Measurements from ENCODE around the gene DDX3X. TPM values are rescaled to one million over a fixed set of nuclear protein-coding genes. Genes with fewer than 3 reads are reported as not detected.
"Not testable (repeated sequence)": the region's sequence is repeated elsewhere in the genome, so short reads cannot be mapped to it uniquely, and the experiment has no call there.

Gene DDX3X
- total RNA-seq, 3 donors from 2014 or later, result 460 to 635 (median 497) TPM

DNA sequence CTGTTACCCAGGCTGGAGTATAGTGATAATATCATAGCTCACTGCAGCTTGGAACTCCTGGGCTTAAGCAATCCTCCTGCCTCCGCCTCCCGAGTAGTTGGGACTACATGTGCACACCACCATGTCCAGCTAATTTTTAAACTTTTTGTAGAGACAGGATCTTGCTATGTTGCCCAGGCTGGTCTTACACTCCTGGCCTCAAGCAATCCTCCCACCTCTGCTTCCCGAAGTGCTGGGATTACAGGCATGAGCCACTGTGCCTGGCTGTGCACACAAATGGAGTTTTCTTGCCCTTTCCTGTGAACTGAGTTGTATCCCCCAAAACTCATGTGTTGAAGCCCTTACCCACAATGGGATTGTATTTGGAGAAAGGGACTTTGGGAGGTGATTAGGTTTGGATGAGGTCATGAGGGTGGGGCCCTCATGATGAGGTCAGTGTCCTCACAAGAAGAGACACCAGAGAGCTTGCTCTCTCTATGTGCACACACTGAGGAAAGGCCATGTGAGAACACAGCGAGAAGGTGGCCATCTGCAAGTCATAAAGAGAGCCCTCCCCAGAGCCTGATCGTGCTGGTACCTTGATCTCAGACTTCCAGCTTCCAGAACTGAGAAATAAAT is 40.1 kb downstream of the DDX3X start:
- Mint-ChIP-seq H3K27me3 (ENCODE audit: low read depth) (no peaks in the 10 kb centered on the region), H3K4me3 (no peak overlapping the region), H3K9me3 (no peaks in the 10 kb centered on the region), H3K36me3 (ENCODE audit: insufficient read depth) (no peaks in the 10 kb centered on the region), H3K4me1 (ENCODE audit: low read depth) (peaks cover 4% of the 10 kb centered on the region)
- no peak for ATAC-seq
- no peak for DNase-seq

DNA sequence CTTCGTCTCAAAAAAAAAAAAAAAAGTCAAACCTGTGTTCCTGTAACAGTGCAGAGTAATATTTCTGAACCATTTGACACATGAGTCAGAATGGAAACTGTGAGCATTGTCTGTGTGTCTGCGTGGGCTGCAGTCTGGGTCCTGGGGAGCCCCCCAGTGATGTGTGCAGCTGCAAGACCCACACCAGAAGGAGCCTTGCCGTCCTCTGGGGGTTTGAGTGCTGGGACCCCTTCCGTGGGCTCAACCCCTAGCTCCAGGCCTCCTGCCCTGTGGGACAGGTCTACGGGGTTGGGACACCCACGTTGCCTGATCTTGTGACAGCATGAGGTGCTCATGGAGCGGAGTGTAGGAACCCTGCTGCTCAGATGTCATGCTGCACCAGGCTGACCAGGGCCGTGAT is 43.7 kb downstream of the DDX3X start:
- DNase-seq (peak; percentile 20), ATAC-seq (peak; percentile 83 to 93)
- Mint-ChIP-seq H3K9me3 (no peaks in the 10 kb centered on the region), H3K4me3 (no peak overlapping the region), H3K4me1 (ENCODE audit: low read depth) (peaks cover 5% of the 10 kb centered on the region), H3K36me3 (ENCODE audit: insufficient read depth) (no peaks in the 10 kb centered on the region), H3K27me3 (ENCODE audit: low read depth) (no peaks in the 10 kb centered on the region)

DNA sequence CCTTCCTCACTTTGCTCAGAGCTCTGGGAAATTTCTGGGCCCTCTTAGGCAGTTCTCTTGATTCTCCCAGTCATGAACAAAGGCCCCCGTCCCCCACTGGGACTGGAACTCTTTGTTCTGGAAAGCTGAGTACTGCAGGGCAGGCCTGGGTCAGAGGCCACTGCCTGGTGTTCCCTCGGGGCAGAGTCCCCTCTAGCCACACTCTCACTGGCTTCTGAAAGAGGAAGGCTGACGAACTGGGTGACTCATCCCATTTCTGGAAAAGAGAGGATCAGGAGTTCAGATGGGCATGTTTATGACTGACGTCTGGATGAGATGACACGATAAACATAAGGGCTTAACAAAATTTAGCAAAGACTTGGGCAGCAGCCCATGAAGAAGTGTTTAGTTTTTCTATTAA is 47.7 kb downstream of the DDX3X start:
- no peak overlapping the region for H3K4me3 Mint-ChIP-seq
- no peaks in the 10 kb centered on the region for H3K36me3 Mint-ChIP-seq (ENCODE audit: insufficient read depth)
- no peaks in the 10 kb centered on the region for H3K9me3 Mint-ChIP-seq
- peaks cover 19% of the 10 kb centered on the region for H3K4me1 Mint-ChIP-seq (ENCODE audit: low read depth)
- DNase-seq (no peak), ATAC-seq (no peak)
- no peaks in the 10 kb centered on the region for H3K27me3 Mint-ChIP-seq (ENCODE audit: low read depth)

DNA sequence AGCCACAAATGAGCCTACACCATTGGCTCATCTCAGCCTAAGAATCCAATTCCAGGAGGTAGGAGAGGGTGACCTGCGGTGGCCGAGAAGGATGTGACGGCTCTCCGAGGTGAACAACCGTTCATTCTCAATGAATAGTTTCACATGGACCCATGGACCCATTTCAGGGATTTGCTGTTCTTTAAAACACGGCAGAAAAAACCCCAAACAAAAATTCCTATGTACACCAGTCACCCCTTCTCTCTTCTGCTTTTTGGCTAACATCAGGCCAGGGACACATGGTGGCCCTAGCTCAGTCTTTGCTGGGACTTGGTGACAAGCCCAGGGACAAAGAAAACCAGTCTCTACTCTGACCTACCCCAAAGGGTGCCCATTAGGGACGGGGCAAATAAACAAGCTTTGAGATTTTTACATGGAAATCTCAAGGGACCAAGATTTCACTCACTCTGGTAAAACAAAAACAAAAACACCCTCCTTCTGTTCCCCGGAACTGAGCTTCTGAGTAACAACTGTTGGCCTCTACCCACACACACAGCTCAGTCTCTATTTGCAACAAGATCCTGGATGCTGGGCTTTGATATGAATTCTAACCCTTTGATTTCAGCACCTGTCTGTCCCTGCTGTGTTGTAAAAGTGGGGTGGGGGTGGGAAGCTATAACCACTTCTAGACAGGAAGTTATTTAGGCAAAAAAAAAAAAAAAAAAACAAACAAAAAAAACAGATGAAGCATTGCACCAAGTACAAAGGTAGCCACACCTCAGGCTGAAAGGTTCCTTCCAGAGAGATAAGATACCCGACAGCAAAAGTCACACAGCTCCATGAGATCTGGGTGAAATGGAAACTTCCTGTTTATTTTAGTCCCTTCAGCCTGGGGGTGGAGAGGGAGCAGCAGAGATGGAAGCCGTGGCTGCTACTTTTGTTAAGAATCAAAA is 49.0 kb downstream of the DDX3X start:
- Mint-ChIP-seq H3K27me3 (ENCODE audit: low read depth) (no peaks in the 10 kb centered on the region), H3K9me3 (no peaks in the 10 kb centered on the region), H3K4me3 (peak overlapping the region; percentile 62), H3K4me1 (ENCODE audit: low read depth) (peaks cover 15% of the 10 kb centered on the region), H3K36me3 (ENCODE audit: insufficient read depth) (no peaks in the 10 kb centered on the region)
- no peak for DNase-seq
- ATAC-seq, result peak; percentile 65 to 75

DNA sequence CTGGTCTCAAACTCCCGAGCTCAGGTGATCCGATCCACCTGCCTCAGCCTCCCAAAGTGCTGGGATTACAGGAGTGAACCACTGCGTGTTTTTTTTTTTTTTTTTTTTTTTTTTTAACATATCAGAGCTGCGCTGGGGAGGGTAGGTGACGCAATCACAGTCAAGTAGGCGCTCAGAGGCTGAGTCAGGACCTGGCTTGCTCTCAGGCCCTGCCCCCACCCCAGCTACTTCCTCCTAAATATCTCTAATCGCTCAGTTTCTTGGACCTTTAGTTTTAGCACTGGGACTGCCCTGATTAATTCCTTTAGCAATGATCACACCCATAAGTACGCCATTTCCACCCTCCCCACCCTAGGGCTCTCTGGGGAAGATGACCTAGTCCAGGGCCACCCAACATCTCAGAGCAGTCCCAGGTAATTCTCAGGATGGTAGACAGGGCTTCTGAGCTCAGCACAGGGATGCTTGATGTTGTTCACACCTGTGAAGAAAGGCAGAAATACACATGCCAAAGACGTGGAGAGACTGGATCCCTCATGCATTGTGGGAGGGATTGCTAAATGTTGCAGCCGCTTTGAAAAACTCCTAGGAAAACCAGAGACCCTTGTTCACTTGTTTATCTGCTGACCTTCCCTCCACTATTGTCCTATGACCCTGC is 50.2 kb downstream of the DDX3X start:
- Mint-ChIP-seq H3K4me3 (no peak overlapping the region), H3K9me3 (no peaks in the 10 kb centered on the region), H3K27me3 (ENCODE audit: low read depth) (no peaks in the 10 kb centered on the region), H3K4me1 (ENCODE audit: low read depth) (peaks cover 15% of the 10 kb centered on the region), H3K36me3 (ENCODE audit: insufficient read depth) (no peaks in the 10 kb centered on the region)
- peak; percentile 55 to 62 for ATAC-seq
- peak; percentile 39 for DNase-seq

DNA sequence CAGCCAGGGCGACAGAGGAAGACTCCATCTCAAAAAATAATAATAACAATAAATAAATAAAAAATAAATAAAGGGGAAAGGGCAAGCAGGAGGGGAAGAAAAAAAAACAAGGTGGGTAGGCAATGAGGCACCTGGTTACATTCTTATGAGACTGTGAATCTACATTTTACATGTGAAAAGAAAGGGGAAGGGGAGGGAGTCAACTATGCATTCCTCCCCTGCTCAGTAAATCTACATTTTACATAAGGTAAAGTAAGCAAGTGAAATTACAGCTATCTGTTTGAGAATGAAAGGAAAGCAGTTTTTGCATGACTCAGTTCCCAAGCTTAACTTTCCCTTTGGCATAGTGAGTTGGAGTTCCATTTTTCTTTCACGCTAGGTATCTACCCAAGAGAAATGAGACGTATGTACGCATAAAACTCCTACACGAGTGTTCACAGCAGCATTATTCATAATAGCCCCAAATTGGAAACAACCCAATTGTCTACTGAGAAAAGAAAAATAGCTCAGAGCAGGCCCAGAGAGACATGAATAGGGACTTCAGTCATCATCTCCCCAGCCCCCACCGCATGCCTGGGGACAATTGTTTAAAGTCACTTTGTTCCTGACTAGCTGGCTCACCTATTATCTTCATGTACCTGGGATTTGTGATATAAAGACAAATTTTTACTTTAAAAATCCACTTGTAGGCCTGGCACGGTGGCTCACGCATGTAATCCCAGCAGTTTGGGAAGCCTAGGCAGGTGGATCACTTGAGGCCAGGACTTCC is 52.4 kb downstream of the DDX3X start:
- no peaks in the 10 kb centered on the region for H3K36me3 Mint-ChIP-seq (ENCODE audit: insufficient read depth)
- no peak overlapping the region for H3K4me3 Mint-ChIP-seq
- H3K9me3 Mint-ChIP-seq, result no peaks in the 10 kb centered on the region
- peaks cover 15% of the 10 kb centered on the region for H3K4me1 Mint-ChIP-seq (ENCODE audit: low read depth)
- DNase-seq, result no peak
- no peaks in the 10 kb centered on the region for H3K27me3 Mint-ChIP-seq (ENCODE audit: low read depth)
- peak; percentile 58 to 66 for ATAC-seq

DNA sequence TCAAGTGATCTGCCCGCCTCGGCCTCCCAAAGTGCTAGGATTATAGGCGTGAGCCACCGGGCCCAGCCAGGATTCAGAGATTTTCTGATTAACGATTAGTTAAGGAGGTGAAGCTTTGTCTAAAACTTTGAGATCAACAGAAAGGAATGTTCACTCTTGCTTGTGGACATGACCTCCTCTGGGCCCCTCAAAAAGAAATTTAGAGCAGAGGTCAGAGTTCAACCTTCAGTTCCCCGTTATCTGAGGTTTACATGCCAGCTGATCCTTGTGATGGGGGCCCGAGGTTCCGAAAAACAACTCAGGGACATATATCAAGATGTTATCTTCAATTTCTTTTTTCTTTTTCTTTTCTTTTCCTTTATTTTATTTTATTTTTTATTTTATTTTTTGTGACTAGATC is 54.6 kb downstream of the DDX3X start:
- ATAC-seq, result no peak
- H3K36me3 Mint-ChIP-seq (ENCODE audit: insufficient read depth), result no peaks in the 10 kb centered on the region
- H3K4me3 Mint-ChIP-seq, result no peak overlapping the region
- no peaks in the 10 kb centered on the region for H3K9me3 Mint-ChIP-seq
- no peaks in the 10 kb centered on the region for H3K27me3 Mint-ChIP-seq (ENCODE audit: low read depth)
- peaks cover 5% of the 10 kb centered on the region for H3K4me1 Mint-ChIP-seq (ENCODE audit: low read depth)
- DNase-seq, result no peak

DNA sequence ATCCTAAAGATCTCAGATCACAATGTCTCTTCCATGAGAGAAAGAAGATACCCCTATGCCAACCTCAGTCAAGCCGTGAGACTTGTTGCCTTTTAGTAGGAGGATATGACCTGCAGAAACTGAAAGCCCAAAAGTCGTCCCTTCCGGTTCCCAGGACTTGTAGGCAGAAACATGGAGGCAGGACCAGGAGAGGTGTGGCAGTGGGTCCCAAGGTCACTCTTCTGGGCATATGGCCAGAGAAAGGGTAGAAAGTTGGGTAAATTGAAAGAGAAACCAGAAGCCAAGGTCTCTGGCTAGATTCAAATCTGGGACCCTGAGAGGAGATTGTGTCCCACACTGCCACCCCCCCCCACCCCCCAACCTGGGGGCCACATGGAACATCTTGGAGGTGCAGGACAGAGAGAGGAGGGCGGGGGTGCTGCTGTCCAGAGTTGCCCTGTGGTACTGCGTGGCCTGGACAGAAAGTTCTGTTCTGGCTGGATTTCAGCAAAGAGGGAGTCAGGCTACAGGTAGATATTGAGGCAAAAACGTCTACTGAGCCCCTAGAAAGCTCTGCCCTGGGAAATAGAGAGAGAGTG is 55.4 kb downstream of the DDX3X start:
- no peaks in the 10 kb centered on the region for H3K36me3 Mint-ChIP-seq (ENCODE audit: insufficient read depth)
- no peaks in the 10 kb centered on the region for H3K27me3 Mint-ChIP-seq (ENCODE audit: low read depth)
- H3K9me3 Mint-ChIP-seq, result no peaks in the 10 kb centered on the region
- H3K4me1 Mint-ChIP-seq (ENCODE audit: low read depth), result peaks cover under 1% of the 10 kb centered on the region
- no peak for DNase-seq
- H3K4me3 Mint-ChIP-seq, result no peak overlapping the region
- ATAC-seq, result no peak

DNA sequence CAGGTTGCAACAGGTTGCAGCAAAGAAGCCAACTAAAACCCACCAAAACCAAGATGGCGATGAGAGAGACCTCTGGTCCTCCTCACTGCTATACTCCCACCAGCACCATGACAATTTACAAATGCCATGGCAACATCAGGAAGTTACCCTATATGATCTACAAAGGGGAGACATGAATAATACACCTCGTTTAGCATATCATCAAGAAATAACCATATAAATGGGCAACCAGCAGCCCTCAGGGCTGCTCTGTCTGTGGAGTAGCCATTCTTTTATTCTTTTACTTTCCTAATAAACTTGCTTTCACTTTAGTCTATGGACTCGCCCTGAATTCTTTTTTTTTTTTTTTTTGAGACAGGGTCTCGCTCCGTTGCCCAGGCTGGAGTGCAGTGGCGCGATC is 56.6 kb downstream of the DDX3X start:
- not testable (repeated sequence) for DNase-seq; H3K4me1 Mint-ChIP-seq (ENCODE audit: low read depth); H3K36me3 Mint-ChIP-seq (ENCODE audit: insufficient read depth); ATAC-seq; H3K9me3 Mint-ChIP-seq; H3K27me3 Mint-ChIP-seq (ENCODE audit: low read depth); H3K4me3 Mint-ChIP-seq

DNA sequence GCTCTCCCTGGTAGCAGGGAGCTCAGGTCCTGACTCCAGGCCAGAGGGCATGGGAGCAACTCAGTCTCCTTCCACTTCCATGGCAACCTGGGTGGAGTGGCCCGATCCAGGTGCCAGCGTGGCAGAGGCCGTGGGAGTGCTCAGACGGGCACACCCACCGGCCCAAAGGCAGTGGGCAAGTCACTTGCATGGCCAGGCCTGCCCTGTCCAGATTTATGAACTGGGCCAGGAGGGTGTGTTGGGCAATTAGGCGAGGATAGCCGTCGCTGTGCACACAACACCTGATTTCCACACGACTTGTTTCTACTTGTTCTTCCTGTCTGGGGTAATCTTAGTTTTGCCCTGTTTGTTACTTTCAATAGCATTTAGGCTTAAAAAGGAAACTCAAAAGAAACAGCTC is 57.6 kb downstream of the DDX3X start:
- no peaks in the 10 kb centered on the region for H3K27me3 Mint-ChIP-seq (ENCODE audit: low read depth)
- no peaks in the 10 kb centered on the region for H3K36me3 Mint-ChIP-seq (ENCODE audit: insufficient read depth)
- H3K4me3 Mint-ChIP-seq, result no peak overlapping the region
- ATAC-seq, result no peak
- no peaks in the 10 kb centered on the region for H3K9me3 Mint-ChIP-seq
- no peaks in the 10 kb centered on the region for H3K4me1 Mint-ChIP-seq (ENCODE audit: low read depth)
- DNase-seq, result no peak

DNA sequence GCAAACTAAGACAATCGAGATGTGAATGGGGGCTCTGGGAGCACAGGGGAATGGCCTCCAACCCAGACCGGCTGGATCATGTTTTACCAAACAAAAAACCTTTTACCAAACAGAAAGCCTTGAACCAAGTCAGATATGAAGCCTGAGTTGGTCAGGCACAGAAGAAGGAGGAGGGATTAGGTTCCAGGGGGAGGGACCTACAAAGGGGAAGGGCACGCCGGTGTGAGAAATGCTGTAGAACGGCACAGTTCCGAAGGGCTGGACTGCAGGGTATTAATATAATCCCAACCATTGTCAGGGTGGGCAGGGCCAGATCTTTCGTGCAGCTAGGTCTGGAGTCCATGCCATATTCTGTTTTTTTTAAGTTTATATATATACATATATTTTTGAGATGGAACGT is 60.3 kb downstream of the DDX3X start:
- no peak overlapping the region for H3K4me3 Mint-ChIP-seq
- no peaks in the 10 kb centered on the region for H3K4me1 Mint-ChIP-seq (ENCODE audit: low read depth)
- ATAC-seq, result no peak
- no peaks in the 10 kb centered on the region for H3K36me3 Mint-ChIP-seq (ENCODE audit: insufficient read depth)
- DNase-seq, result no peak
- H3K27me3 Mint-ChIP-seq (ENCODE audit: low read depth), result no peaks in the 10 kb centered on the region
- H3K9me3 Mint-ChIP-seq, result no peaks in the 10 kb centered on the region

DNA sequence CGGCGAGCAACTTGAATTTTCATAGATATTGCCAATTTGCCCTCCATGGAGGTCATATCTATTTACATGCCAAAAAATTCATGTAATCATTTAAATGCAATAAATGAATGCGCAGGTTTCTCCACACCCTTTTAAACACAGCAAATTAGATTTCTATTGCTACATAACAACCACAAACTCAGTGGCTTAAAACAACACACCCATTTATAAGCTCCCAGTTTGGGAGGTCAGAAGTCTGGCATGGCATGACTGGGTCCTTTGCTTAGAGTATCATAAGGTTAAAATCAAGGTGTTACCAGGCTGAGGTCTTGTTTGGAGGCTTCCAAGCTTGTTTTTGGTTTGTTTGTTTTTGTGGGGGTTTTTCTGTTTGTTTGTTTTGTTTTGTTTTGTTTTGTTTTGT is 63.3 kb downstream of the DDX3X start:
- no peaks in the 10 kb centered on the region for H3K36me3 Mint-ChIP-seq (ENCODE audit: insufficient read depth)
- DNase-seq, result no peak
- H3K27me3 Mint-ChIP-seq (ENCODE audit: low read depth), result no peaks in the 10 kb centered on the region
- no peaks in the 10 kb centered on the region for H3K9me3 Mint-ChIP-seq
- no peaks in the 10 kb centered on the region for H3K4me1 Mint-ChIP-seq (ENCODE audit: low read depth)
- no peak overlapping the region for H3K4me3 Mint-ChIP-seq
- ATAC-seq, result no peak

DNA sequence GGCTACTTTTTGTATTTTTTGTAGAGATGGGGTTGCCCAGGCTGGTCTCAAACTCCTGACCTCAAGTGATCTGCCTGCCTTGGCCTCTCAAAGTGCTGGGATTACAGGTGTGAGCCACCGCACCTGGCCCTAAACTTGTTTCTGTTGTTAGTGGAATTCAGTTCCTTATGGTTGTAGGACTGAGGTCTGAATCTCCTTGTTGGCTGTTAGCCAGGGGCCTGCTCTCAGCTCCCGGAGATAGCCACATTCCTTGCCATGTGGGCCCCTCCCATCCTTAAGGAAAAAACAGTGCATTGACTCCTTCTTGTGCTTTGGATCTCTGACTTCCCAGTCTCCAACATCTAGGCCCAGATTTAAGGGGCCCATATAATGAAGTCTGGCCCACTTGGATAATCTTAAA is 63.8 kb downstream of the DDX3X start:
- ATAC-seq, result no peak
- Mint-ChIP-seq H3K4me3 (no peak overlapping the region), H3K36me3 (ENCODE audit: insufficient read depth) (no peaks in the 10 kb centered on the region), H3K27me3 (ENCODE audit: low read depth) (no peaks in the 10 kb centered on the region), H3K9me3 (no peaks in the 10 kb centered on the region), H3K4me1 (ENCODE audit: low read depth) (no peaks in the 10 kb centered on the region)
- no peak for DNase-seq

DNA sequence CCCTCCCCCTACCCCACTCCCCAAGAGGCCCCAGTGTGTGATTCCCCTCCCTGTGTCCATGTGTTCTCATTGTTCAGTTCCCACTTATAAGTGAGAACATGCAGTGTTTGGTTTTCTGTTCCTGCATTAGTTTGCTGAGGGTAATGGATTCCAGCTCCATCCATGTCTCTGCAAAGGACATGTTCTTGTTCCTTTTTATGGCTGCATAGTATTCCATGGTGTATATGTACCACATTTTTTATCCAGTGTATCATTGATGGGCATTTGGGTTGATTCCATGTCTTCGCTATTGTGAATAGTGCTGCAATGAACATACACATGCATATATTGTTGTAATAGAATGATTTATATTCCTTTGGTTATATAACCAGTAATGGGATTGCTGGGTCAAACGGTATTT is 68.6 kb downstream of the DDX3X start:
- H3K27me3 Mint-ChIP-seq (ENCODE audit: low read depth); DNase-seq; H3K36me3 Mint-ChIP-seq (ENCODE audit: insufficient read depth); H3K4me3 Mint-ChIP-seq; H3K9me3 Mint-ChIP-seq; ATAC-seq; H3K4me1 Mint-ChIP-seq (ENCODE audit: low read depth): not testable (repeated sequence)
